ENCODE data around the gene CRACR2A. TPM values are rescaled to one million over a fixed set of nuclear protein-coding genes. Genes with fewer than 3 reads are reported as not detected.

Gene CRACR2A
- polyA plus RNA-seq, 2 donors = 0.38 to 0.57 TPM

Other genes with a start within 250 kb of the CRACR2A start
- gene PARP11, start 120.3 kb upstream of the CRACR2A start, polyA plus RNA-seq = 1 to 10 TPM; 1.6 to 2.1 TPM

Data from esophagus (tissue), 2 donors.